Stimulated activated CD4-positive, alpha-beta T cell treated with anti-CD3 and anti-CD28 coated beads, Interleukin-4, amount 100 ng/mL, for 1 hour (primary cell): Measurements from ENCODE around the gene LEMD1.

Source experiments
- DNase-seq: peaks from one replicate; pipeline ENCODE4 v3.0.0-alpha.2; 2020

LEMD1 gene

DNA sequence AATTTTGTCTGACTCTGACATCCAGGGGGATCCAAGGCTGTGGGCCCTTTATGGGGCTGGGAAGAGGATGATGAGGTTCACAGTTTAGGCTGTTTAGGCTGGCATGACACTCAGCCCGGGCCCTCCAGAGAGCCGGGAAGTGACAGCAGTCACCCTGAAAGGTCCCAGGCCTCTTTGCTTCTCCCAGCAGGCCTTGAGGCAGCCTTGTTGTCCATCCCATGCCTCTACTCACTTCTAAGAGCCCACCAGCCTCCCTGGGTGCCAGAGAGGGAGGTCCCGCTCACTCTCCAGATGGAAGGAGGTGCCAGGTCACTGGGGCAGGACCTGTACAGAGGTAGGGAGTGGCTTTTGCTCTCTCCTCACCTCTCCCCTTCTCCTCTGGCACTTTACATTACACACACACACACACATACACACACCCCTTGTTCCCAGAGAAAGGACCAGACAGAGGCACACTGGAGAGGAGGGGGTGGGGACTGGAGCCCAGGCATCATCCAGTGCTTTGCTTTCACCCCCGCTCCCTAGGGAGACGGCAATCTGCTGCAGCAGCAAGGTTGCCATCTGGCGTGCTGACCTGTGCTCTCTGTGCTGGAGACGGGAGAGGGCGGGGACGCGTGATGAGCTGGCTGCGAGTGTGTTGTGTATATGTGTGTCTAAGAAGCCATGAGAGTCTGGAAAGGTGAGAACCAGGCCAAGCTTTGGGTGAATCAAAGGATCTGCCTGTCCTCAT lies 69.7 kb downstream of the LEMD1 start:
- DNase-seq: no peak

DNA sequence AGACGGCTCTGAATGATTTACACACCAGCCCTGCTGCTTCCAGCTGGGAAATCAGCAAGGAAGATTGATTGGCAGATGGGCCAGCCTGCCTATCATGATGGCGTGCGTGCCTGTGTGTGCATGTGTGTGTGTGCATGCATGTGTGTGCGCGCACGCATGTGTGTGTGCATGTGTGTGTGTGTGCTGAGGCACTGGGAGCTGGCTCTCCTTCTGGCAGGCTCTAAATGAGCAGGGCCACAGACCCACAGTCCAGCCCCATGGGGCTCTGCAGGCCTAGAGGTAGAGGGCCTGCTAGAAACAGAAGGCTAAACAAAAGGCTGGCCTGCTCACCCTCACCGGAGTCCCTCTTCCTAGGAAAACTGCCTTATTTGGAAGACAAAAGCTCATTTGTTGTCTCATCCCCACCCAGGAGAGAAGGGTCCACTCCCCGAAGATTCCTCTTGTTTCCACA lies 71.1 kb downstream of the LEMD1 start:
- no peak for DNase-seq

DNA sequence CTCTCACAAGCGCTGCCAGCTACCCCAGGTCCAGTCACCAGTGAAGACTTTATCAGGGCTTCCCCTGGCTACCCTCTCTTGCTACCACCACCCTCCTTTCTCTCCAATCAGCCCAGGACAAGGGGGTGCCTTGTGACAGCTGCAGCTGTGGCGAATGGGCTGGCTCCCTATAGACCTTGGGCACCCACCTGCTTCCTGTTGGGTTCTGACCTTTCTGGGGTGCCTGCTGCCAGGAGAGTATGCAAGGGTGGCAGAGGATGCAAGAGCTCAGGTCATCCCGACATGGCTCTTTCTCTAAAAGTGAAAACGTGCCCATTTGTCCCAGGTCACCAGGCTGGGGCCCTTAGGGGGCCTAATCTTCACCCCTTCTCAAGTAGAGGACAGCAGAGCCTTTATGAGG lies 71.7 kb downstream of the LEMD1 start:
- DNase-seq: no peak

- no peak for DNase-seq
Measured at GRCh38 chr1:205348554-205349487, 73.0 kb downstream of the LEMD1 start.

DNA sequence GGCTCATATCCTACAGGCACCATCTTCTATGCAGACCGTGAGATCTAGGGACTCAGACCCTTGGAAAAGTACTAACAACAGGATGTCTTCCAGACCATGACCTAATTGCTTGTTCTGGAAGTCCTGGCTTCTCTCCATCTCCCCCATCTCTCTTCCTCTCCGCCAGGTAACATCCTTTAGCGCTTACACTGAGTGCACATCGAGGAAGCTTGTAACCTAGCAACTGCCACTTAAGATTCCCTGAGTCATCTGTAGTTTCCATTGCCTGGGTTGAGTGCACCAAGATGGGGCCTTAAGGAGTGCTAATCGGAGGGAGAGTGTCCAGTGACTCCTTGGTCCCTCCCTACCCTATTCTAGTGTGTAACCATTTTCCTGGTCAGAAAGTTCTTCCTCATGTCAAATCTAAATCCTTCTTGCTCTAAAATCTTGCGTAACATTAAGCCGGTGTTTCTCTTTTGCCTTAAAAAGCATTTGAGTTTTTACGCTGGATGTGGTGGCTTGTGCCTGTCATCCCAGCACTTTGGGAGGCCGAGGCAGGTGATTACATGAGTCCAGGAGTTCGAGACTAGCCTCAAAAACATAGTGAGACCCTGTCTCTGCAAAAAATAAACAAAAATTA lies 74.8 kb downstream of the LEMD1 start:
- DNase-seq: no peak

DNA sequence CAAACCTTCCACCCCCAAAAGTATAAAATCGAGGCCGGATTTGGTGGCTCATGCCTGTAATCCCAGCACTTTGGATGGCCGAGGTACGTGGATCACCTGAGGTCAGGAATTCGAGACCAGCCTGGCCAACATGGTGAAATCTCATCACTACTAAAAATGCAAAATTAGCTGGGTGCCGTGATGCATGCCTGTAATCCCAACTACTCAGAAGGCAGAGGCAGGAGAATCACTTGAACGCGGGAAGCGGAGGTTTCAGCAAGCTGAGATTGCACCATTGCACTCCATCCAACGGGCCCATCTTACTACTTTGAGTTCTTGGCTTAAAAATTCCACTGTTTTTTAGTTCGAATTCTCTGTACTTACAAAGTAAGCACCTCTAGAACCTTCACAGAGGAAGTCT lies 76.1 kb downstream of the LEMD1 start:
- no peak for DNase-seq

DNA sequence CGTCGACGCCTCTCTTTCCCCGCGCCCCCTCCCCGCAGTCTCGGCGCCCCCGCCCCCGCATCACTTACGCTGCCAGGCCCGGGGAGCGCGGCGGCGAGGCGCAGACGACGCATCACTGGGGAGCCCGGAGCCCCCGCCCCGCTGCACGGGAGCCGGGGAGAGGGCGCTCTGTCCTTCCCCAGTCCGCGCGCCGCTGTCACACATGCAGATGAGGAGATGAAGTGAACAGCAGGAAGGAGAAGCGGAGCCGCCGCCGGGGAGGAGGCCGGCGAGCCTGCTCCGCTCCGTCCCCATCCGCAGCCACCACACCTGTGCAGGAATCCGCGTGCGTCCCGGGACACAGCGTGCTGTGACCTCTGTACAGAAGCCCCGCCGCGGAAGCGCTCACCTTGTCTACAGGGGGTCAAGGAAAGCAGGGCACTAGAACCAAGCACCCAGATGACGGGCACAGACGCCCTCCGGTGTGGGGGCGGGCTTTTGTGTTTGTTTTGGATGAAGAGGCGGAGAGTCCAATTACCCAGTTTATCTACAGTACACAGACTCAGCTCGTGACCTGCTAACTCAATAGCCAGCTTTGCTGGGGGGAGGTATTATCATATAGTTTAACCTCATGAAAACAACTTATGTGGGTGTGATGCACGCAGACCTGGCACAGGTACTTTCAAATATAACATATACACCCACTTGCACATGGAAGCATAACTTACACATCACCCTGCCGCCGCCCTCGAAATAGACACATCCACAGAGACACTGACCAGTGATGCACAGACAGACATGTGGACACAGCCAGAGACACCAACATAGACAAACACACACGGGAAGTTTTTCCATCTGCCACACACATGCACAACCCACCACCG lies 77.6 kb downstream of the LEMD1 start:
- DNase-seq: peak; percentile 65

DNA sequence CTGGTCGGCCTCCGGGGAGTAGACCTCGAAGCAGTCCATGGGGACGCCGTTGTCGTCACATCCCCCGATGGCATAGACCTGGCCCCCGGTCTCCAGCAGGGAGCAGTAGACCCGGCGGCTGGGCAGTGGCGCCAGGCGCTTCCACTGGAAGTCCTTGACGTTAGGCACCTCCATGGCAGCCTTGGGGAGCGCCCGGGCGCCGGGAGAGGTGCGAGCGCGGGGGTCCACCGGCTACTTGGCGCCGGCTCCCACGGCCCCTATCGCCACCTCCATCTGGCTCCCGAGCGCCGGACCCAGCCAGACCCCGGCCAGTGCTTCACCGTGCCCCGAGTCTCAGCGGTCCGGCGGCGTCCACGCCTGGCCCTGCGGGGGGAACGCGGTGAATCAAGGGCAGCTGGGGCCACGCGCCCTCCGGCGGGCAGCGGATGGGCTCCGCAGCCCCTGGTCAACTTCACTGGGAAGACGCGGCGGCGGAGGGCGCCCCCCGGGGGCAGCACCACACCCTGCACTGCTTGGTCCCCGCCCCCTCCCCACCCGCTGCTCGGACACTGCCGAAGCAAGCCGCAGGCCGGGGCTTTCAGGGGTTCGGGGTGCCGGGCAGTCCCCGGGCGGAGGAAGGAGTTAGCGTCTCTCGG lies 78.3 kb downstream of the LEMD1 start:
- DNase-seq: no peak

DNA sequence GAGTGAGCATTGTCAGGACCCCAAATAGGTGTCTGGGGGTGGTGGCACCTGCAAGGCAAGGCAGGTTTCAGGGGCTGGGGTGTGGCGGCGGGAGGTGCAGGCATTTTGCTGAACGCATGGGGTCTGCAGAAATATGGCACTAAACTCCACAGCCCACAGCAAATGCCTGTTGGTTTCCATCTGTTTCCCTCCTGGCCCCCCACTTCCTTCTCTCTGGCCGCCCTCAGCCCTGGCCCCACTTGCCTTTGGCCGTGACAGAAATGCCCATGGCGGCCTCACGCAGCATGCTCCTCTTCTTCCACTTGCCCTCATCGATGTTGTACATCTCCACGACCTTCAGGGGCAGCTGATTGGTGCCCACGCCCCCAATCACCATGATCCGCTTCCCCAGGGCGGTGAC lies 78.9 kb downstream of the LEMD1 start:
- no peak for DNase-seq

DNA sequence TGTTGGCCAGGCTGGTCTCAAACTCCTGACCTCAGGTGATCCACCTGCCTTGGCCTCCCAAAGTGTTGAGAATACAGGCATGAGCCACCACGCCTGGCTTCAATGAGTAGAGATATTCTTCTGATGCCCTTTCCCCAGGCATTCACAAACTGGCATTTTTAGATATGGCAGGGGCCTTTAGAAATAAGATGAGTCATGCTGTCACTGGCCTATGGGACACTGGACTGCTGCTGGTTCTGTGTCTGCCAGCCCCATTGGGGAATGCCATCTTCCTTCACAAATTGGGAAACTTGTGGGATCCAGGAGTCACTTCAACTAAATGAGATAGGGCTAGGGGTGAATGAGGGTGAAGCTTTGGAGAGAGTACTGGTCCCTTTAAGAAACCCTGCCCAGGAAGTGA lies 81.2 kb downstream of the LEMD1 start:
- DNase-seq: no peak

- no peak for DNase-seq
Measured at GRCh38 chr1:205339717-205340116, 82.1 kb downstream of the LEMD1 start.

GRCh38 chr1:205339197-205339702 lies 82.6 kb downstream of the LEMD1 start:
- no peak for DNase-seq

DNA sequence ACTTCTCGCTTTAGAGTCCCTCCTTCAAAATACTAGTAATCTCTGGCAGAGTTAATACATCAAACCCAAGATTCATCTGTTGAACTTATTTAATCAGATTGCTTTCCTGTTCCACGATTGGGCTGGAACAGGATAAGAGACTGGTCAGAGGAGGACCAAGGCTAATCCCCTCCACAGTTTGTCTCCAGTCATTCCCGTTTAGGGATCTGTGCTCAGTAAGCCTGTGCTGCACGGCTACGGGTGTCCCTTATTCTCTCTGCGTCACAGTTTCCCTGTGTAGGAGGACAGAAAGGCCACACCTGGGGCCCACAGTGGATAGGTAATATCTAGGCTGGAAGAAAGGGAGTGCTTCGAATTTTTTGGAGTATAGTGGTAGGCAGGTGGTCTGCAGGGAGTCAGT lies 83.8 kb downstream of the LEMD1 start:
- DNase-seq: no peak

- DNase-seq: no peak
Measured at GRCh38 chr1:205337481-205337880, 84.4 kb downstream of the LEMD1 start.

DNA sequence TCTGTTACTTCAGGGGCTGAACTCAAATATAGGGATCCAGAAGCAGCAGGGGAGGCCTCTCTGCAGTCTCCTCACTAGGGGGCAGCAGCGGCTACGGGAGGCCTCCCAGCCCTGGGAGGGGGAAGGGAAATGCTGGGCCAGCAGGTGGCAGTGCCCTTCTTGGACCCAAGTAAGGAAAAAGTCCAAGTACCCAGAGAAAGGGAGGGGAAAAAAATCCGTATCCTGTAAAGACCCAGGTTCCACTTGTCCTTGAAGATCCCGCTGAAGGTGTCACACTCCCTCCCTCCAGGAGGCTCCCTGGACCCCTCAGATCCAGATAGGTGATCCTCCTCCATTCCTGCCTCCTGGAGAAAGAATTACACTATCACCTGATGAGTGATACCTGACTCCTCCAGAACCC lies 86.2 kb downstream of the LEMD1 start:
- peak; percentile 79 for DNase-seq

DNA sequence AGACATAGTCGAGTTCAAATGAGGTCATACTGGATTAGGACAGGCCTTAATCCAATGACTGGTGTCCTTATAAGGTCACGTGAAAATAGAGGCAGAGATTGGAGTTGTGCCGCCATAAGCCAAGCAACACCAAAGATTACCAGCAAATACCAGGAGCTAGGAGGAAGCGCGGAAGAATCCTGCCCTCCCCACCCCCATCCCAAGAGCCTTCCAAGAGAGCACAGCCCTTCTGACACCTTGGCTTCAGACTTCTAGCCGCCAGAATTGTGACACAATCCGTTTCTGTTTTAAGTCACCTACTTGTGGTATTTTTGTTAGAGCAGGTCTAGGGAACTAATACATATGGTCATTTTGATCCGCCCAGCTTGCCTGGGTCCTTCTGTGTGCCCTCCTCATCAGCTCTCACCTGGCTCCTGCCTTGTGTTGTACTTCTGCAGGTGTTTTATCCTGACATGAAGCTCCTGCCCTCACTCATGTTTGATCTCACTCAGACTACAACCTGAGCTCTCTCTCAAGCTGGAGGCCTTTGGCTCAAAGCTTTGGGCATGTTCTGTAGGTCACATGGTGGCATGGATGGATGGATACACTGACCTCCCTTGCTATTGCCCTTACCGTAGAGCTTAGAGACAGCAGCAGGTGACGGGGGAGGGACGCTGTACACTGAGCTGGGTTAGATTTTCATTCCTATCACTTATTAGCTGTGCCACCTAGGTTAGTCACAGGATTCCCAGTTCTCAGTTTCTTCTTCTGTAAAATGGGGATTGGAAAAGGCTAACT lies 89.7 kb downstream of the LEMD1 start:
- DNase-seq: no peak
